RWPE2 (cell line): ENCODE results near the gene EGFLAM.

Experiments
- ATAC-seq: fragments of 200-7000 bp; cut with Tn5 transposase; 3 replicates; pipeline ENCODE4 v1.9.1; 2021; ENCODE audit warnings: low read depth
- DNase-seq: peaks from one replicate; pipeline ENCODE4 v3.0.0-alpha.2; 2020; ENCODE audit warnings: low spot score
- H3K27ac ChIP-seq: fragments of 450-650 bp; 2 replicates; pipeline ENCODE4 v1.5.1; 2017; ENCODE audit warnings: mild to moderate bottlenecking; ENCODE audit not compliant: poor library complexity, severe bottlenecking
- H3K27me3 ChIP-seq: fragments of 250-450 bp; sonication (Bioruptor Pico); 2 replicates; pipeline ENCODE4 v1.5.1; 2021; ENCODE audit warnings: mild to moderate bottlenecking, moderate library complexity; ENCODE audit not compliant: insufficient read depth, poor library complexity, severe bottlenecking
- H3K36me3 ChIP-seq: fragments of 250-450 bp; sonication (Bioruptor Pico); 2 replicates; pipeline ENCODE4 v1.5.1; 2020; ENCODE audit warnings: low read depth, mild to moderate bottlenecking, moderate library complexity
- H3K4me1 ChIP-seq: fragments of 250-450 bp; sonication (Bioruptor Pico); 2 replicates; pipeline ENCODE4 v1.5.1; 2021; ENCODE audit warnings: mild to moderate bottlenecking, moderate library complexity; ENCODE audit not compliant: insufficient read depth, poor library complexity, severe bottlenecking
- H3K4me3 ChIP-seq: fragments of 250-450 bp; sonication (Bioruptor Pico); 2 replicates; pipeline ENCODE4 v1.5.1; 2021; ENCODE audit warnings: mild to moderate bottlenecking, moderate library complexity; ENCODE audit not compliant: severe bottlenecking
- H3K9me3 ChIP-seq: fragments of 250-450 bp; sonication (Bioruptor Pico); 2 replicates; pipeline ENCODE4 v1.5.1; 2021; ENCODE audit warnings: mild to moderate bottlenecking, moderate library complexity; ENCODE audit not compliant: severe bottlenecking
- TF ChIP-seq, protein P1 (sequence below): fragments of 450-650 bp; IDR thresholded peaks from one replicate; pipeline ENCODE4 v1.5.1; 2017; ENCODE audit warnings: mild to moderate bottlenecking, moderate library complexity; ENCODE audit not compliant: poor library complexity, severe bottlenecking

Gene EGFLAM

DNA sequence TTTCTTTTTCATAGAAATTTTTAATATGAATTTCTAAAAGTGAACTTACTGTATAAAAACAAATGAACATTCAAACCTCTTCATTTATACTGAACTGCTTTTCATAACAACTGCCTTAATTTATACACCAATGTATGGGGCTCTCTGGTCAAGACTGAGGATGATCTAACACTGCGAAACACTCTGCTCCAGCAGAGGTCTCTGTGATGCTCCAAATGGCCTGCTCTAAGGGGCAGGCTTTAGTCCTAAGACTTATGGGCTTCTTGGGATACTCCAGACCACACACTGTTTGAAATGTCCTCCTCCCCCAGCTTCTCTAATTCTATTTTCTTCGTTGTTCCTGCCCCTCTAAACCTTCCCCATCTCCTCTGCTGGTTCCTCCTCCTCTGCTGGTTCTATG, 239.6 kb downstream of the EGFLAM start:
- no peaks in the 10 kb centered on the region for H3K9me3 ChIP-seq
- no peaks in the 10 kb centered on the region for H3K4me1 ChIP-seq
- ATAC-seq = peak; percentile 63
- DNase-seq = no peak
- TF ChIP-seq, protein P1, sequence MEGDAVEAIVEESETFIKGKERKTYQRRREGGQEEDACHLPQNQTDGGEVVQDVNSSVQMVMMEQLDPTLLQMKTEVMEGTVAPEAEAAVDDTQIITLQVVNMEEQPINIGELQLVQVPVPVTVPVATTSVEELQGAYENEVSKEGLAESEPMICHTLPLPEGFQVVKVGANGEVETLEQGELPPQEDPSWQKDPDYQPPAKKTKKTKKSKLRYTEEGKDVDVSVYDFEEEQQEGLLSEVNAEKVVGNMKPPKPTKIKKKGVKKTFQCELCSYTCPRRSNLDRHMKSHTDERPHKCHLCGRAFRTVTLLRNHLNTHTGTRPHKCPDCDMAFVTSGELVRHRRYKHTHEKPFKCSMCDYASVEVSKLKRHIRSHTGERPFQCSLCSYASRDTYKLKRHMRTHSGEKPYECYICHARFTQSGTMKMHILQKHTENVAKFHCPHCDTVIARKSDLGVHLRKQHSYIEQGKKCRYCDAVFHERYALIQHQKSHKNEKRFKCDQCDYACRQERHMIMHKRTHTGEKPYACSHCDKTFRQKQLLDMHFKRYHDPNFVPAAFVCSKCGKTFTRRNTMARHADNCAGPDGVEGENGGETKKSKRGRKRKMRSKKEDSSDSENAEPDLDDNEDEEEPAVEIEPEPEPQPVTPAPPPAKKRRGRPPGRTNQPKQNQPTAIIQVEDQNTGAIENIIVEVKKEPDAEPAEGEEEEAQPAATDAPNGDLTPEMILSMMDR = peak; percentile 26
- no peaks in the 10 kb centered on the region for H3K27me3 ChIP-seq
- no peak overlapping the region for H3K4me3 ChIP-seq
- no peaks in the 10 kb centered on the region for H3K36me3 ChIP-seq
- H3K27ac ChIP-seq = no peak overlapping the region

DNA sequence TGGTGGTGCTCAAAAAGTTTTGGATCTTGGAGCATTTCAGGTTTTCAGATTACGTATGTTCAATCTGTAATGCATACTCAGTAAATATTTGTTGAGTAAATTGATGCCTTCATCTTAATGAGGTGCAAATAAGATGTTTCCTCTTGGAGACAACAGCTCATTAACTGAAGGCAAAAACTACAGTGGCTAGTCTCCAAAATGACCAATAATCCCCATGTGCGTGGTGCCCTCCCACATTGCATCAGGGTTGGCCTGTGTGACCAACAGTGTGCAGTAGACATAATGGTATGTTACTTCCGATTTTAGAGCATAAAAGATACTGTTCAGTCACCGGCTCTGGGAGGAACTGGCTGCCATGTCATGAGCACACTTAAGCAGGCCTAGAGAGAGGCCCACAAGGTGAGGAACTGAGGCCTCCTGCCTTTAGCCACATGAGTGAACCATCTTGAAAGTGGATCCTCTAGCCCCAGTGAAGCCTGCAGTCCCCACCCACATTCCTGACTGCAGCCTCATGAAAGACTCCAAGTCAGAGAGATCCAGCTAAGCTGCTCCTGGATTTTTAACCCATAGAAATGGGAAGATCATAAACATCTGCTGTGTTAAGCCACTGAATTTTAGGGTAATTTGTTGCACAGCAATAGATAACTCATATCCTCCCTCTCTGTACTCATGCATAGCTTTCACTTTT, 242.4 kb downstream of the EGFLAM start:
- Histone ChIP-seq H3K36me3 (no peaks in the 10 kb centered on the region), H3K27ac (no peak overlapping the region), H3K9me3 (no peaks in the 10 kb centered on the region), H3K27me3 (no peaks in the 10 kb centered on the region), H3K4me3 (no peak overlapping the region), H3K4me1 (no peaks in the 10 kb centered on the region)
- TF ChIP-seq, protein P1 = no peak
- no peak for DNase-seq
- peak; percentile 88 for ATAC-seq

DNA sequence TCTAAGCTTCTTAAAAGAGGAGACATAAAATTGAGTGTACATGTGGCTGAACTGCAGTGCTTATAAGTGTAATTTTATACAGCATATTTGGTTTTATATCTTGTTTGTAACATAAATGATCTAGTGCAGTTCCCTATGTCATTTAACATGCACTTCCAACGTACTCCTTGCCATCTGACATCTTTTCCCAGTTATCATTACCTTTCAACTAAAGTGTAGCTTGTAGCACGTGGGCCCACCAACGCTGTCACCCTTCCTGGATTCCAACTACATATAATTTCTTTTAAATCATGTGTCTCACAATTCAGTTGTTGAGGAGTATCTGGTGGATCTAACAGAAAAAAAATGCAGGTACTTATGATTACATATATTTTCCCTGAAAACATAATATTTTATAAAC, 247.9 kb downstream of the EGFLAM start:
- Histone ChIP-seq H3K4me3 (no peak overlapping the region), H3K9me3 (no peaks in the 10 kb centered on the region), H3K27me3 (no peaks in the 10 kb centered on the region), H3K4me1 (peaks cover 14% of the 10 kb centered on the region), H3K36me3 (no peaks in the 10 kb centered on the region), H3K27ac (no peak overlapping the region)
- TF ChIP-seq, protein P1 = no peak
- no peak for ATAC-seq
- DNase-seq = no peak

DNA sequence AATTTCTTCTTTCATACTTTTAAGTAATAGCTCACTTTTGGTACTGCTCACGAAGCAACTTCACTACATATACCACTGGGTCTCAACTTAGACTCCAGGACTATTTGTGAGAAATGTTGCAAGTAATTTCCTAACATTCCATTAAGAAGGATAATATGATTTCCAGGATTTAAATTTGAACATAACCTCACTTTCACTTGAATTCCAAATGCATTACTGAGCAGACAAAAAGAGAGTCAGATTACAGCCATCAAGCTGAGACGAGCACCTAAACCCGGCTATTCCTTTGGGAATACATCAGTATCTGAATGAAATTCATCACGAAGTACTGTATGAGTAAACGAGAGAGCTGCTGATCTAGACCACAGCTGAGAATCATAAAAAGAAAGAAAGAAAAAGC, 250.8 kb downstream of the EGFLAM start:
- DNase-seq (no peak), ATAC-seq (peak; percentile 99)
- Histone ChIP-seq H3K4me1 (peaks cover 14% of the 10 kb centered on the region), H3K4me3 (no peak overlapping the region), H3K36me3 (no peaks in the 10 kb centered on the region), H3K27ac (peak overlapping the region; percentile 42), H3K27me3 (no peaks in the 10 kb centered on the region), H3K9me3 (no peaks in the 10 kb centered on the region)
- TF ChIP-seq, protein P1 = no peak
